ENCODE data around the gene ZNF587B.
"Not testable (repeated sequence)": the region's sequence is repeated elsewhere in the genome, so short reads cannot be mapped to it uniquely, and the experiment has no call there.

DNA sequence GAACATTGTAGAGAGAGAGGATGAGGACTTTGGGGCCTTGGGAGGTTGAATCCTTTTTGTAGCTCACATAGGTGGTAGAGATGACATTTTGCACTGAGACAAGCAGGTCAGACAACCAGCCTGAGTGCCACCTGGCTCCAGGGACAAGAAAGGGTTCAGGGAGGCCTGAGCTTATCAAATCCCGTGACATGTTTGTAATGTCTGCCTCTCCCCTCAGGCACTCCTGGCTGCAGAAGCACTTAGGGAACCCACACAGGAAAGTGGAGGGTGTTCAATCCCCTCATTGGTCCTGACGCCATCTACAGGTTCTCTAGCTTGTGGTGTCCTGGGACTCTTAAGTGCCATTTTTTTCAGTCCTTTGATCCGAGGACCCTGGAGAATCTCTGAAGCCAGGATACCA, 9.0 kb upstream of the ZNF587B start:
- TF ChIP-seq, protein P1, sequence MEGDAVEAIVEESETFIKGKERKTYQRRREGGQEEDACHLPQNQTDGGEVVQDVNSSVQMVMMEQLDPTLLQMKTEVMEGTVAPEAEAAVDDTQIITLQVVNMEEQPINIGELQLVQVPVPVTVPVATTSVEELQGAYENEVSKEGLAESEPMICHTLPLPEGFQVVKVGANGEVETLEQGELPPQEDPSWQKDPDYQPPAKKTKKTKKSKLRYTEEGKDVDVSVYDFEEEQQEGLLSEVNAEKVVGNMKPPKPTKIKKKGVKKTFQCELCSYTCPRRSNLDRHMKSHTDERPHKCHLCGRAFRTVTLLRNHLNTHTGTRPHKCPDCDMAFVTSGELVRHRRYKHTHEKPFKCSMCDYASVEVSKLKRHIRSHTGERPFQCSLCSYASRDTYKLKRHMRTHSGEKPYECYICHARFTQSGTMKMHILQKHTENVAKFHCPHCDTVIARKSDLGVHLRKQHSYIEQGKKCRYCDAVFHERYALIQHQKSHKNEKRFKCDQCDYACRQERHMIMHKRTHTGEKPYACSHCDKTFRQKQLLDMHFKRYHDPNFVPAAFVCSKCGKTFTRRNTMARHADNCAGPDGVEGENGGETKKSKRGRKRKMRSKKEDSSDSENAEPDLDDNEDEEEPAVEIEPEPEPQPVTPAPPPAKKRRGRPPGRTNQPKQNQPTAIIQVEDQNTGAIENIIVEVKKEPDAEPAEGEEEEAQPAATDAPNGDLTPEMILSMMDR (IDR thresholded peaks at IDR 0.05): not testable (repeated sequence)
- not testable (repeated sequence) for TF ChIP-seq JUN (CRISPR knock-in tag; IDR thresholded peaks at IDR 0.05); ELF4 (CRISPR knock-in tag; IDR thresholded peaks at IDR 0.05; ENCODE audit: low read depth); TCF7 (CRISPR knock-in tag; IDR thresholded peaks at IDR 0.05; ENCODE audit: low read depth); PREB (CRISPR knock-in tag; IDR thresholded peaks at IDR 0.05; ENCODE audit: borderline replicate concordance); MXD4 (CRISPR knock-in tag; IDR thresholded peaks at IDR 0.05; ENCODE audit: borderline replicate concordance); FOXK1 (CRISPR knock-in tag; IDR thresholded peaks at IDR 0.05); ZNF281 (CRISPR knock-in tag; IDR thresholded peaks at IDR 0.05); TP53 (CRISPR knock-in tag; IDR thresholded peaks at IDR 0.05); ATF6 (CRISPR knock-in tag; IDR thresholded peaks at IDR 0.05); ZNF423 (CRISPR knock-in tag; IDR thresholded peaks at IDR 0.05)
- TF ChIP-seq, protein P2, sequence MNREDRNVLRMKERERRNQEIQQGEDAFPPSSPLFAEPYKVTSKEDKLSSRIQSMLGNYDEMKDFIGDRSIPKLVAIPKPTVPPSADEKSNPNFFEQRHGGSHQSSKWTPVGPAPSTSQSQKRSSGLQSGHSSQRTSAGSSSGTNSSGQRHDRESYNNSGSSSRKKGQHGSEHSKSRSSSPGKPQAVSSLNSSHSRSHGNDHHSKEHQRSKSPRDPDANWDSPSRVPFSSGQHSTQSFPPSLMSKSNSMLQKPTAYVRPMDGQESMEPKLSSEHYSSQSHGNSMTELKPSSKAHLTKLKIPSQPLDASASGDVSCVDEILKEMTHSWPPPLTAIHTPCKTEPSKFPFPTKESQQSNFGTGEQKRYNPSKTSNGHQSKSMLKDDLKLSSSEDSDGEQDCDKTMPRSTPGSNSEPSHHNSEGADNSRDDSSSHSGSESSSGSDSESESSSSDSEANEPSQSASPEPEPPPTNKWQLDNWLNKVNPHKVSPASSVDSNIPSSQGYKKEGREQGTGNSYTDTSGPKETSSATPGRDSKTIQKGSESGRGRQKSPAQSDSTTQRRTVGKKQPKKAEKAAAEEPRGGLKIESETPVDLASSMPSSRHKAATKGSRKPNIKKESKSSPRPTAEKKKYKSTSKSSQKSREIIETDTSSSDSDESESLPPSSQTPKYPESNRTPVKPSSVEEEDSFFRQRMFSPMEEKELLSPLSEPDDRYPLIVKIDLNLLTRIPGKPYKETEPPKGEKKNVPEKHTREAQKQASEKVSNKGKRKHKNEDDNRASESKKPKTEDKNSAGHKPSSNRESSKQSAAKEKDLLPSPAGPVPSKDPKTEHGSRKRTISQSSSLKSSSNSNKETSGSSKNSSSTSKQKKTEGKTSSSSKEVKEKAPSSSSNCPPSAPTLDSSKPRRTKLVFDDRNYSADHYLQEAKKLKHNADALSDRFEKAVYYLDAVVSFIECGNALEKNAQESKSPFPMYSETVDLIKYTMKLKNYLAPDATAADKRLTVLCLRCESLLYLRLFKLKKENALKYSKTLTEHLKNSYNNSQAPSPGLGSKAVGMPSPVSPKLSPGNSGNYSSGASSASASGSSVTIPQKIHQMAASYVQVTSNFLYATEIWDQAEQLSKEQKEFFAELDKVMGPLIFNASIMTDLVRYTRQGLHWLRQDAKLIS (CRISPR knock-in tag; IDR thresholded peaks at IDR 0.05; ENCODE audit: borderline replicate concordance): not testable (repeated sequence)
- TF ChIP-seq, protein P3, sequence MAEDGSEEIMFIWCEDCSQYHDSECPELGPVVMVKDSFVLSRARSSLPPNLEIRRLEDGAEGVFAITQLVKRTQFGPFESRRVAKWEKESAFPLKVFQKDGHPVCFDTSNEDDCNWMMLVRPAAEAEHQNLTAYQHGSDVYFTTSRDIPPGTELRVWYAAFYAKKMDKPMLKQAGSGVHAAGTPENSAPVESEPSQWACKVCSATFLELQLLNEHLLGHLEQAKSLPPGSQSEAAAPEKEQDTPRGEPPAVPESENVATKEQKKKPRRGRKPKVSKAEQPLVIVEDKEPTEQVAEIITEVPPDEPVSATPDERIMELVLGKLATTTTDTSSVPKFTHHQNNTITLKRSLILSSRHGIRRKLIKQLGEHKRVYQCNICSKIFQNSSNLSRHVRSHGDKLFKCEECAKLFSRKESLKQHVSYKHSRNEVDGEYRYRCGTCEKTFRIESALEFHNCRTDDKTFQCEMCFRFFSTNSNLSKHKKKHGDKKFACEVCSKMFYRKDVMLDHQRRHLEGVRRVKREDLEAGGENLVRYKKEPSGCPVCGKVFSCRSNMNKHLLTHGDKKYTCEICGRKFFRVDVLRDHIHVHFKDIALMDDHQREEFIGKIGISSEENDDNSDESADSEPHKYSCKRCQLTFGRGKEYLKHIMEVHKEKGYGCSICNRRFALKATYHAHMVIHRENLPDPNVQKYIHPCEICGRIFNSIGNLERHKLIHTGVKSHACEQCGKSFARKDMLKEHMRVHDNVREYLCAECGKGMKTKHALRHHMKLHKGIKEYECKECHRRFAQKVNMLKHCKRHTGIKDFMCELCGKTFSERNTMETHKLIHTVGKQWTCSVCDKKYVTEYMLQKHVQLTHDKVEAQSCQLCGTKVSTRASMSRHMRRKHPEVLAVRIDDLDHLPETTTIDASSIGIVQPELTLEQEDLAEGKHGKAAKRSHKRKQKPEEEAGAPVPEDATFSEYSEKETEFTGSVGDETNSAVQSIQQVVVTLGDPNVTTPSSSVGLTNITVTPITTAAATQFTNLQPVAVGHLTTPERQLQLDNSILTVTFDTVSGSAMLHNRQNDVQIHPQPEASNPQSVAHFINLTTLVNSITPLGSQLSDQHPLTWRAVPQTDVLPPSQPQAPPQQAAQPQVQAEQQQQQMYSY (CRISPR knock-in tag; IDR thresholded peaks at IDR 0.05): not testable (repeated sequence)

Data from WTC11 (cell line).